ENCODE measurements around the gene IKBKG.

The IKBKG gene

GRCh38 chrX:154507673-154508383 is 39.6 kb upstream of the IKBKG start:
- no peak for TF ChIP-seq CTCF (IDR thresholded peaks at IDR 0.05; ENCODE audit: insufficient read depth, low read length, missing control alignments)
- ChIA-PET POLR2A (no interaction called here), CTCF (no interaction called here)

GRCh38 chrX:154508384-154508745 is 39.1 kb upstream of the IKBKG start:
- H3K4me3 ChIP-seq (ENCODE audit: low read depth, low read length), result no peak overlapping the region
- DNase-seq (ENCODE audit: low read depth, low spot score), result no peak
- ChIA-PET POLR2A (no interaction called here), CTCF (no interaction called here)
- no peak for TF ChIP-seq CTCF (IDR thresholded peaks at IDR 0.05; ENCODE audit: insufficient read depth, low read length, missing control alignments)

More at GRCh38 chrX:154507673-154508383, 39.6 kb upstream of the IKBKG start:
- no peak overlapping the region for H3K4me3 ChIP-seq (ENCODE audit: low read depth, low read length)
- no peak for DNase-seq (ENCODE audit: low read depth, low spot score)

GRCh38 chrX:154509455-154509854 is 38.0 kb upstream of the IKBKG start:
- CTCF ChIA-PET, result no interaction called here

GRCh38 chrX:154511761-154512160 is 35.7 kb upstream of the IKBKG start:
- POLR2A ChIA-PET, result no interaction called here
- TF ChIP-seq CTCF (IDR thresholded peaks at IDR 0.05; ENCODE audit: insufficient read depth, low read length, missing control alignments), result no peak
- CTCF ChIA-PET, result no interaction called here
- no peak for DNase-seq (ENCODE audit: low read depth, low spot score)
- H3K4me3 ChIP-seq (ENCODE audit: low read depth, low read length), result no peak overlapping the region

More at GRCh38 chrX:154509455-154509854, 38.0 kb upstream of the IKBKG start:
- no peak overlapping the region for H3K4me3 ChIP-seq (ENCODE audit: low read depth, low read length)
- DNase-seq (ENCODE audit: low read depth, low spot score), result no peak
- POLR2A ChIA-PET, result no interaction called here
- no peak for TF ChIP-seq CTCF (IDR thresholded peaks at IDR 0.05; ENCODE audit: insufficient read depth, low read length, missing control alignments)

- H3K4me3 ChIP-seq (ENCODE audit: low read depth, low read length), result no peak overlapping the region
- ChIA-PET POLR2A (no interaction called here), CTCF (interaction anchor here (1.8 kb wide), 1 partner anchor 14 kb away, joined by 6 read pairs; no protein-coding TSS in a partner anchor)
- TF ChIP-seq CTCF (IDR thresholded peaks at IDR 0.05; ENCODE audit: insufficient read depth, low read length, missing control alignments), result no peak
- DNase-seq (ENCODE audit: low read depth, low spot score), result no peak
Observed at GRCh38 chrX:154512879-154513553, 34.4 kb upstream of the IKBKG start.

GRCh38 chrX:154513716-154514115 is 33.7 kb upstream of the IKBKG start:
- no peak for DNase-seq (ENCODE audit: low read depth, low spot score)
- H3K4me3 ChIP-seq (ENCODE audit: low read depth, low read length), result no peak overlapping the region
- no peak for TF ChIP-seq CTCF (IDR thresholded peaks at IDR 0.05; ENCODE audit: insufficient read depth, low read length, missing control alignments)
- CTCF ChIA-PET, result interaction anchor here (1.8 kb wide), 1 partner anchor 14 kb away, joined by 6 read pairs; no protein-coding TSS in a partner anchor
- POLR2A ChIA-PET, result interaction anchor here (0.6 kb wide), 1 partner anchor 17 kb away, joined by 3 read pairs; no protein-coding TSS in a partner anchor

Data from AG04449 (cell line).